Heart right ventricle (tissue), 16 donors: ENCODE measurements around the gene LDAH. TPM values are rescaled to one million over a fixed set of nuclear protein-coding genes. Genes with fewer than 3 reads are reported as not detected.

Experiments
- ATAC-seq, 8 donors: fragments of 200-7000 bp; cut with Tn5 transposase; one replicate each; pipeline ENCODE4 v1.9.1; 2020; ENCODE audit warnings: mild to moderate bottlenecking in 8 of 8, moderate library complexity in 8 of 8, moderate number of reproducible peaks in 1 of 8
- DNase-seq, 2 donors: peaks; one replicate each; pipeline ENCODE4 v3.0.0-alpha.2; 2020
- H3K27ac ChIP-seq, 10 donors: fragments of 200-600 bp; sonication (generic) in 2 of 10; one replicate each; pipeline versions ENCODE4 v1.5.0 to v1.8.0; 2020 to 2022; ENCODE audit warnings: mild to moderate bottlenecking in 3 of 10
- H3K27me3 ChIP-seq, 7 donors: fragments of 200-600 bp; one replicate each; pipeline ENCODE4 v1.8.0; 2021 to 2022; ENCODE audit warnings: mild to moderate bottlenecking in 2 of 7
- H3K36me3 ChIP-seq, 9 donors: fragments of 200-600 bp; sonication (generic) in 1 of 9; one replicate each; pipeline versions ENCODE4 v1.5.0 to v1.8.0; 2020 to 2022; ENCODE audit warnings: mild to moderate bottlenecking in 2 of 9
- H3K4me1 ChIP-seq, 9 donors: fragments of 200-600 bp; sonication (generic) in 1 of 9; one replicate each; pipeline versions ENCODE4 v1.5.0 to v1.8.0; 2020 to 2022; ENCODE audit warnings: mild to moderate bottlenecking in 4 of 9
- H3K4me3 ChIP-seq, 10 donors: fragments of 200-600 bp; sonication (generic) in 2 of 10; one replicate each; pipeline versions ENCODE4 v1.5.0 to v1.8.0; 2020 to 2022; ENCODE audit warnings: mild to moderate bottlenecking in 7 of 10, moderate library complexity in 2 of 10
- H3K9me3 ChIP-seq, 11 donors: fragments of 200-600 bp in 10 of 11; sonication (generic) in 2 of 11; one replicate each; pipeline versions ENCODE4 v1.5.0 to v1.8.0; 2013 to 2022; ENCODE audit warnings: mild to moderate bottlenecking in 2 of 11, control low read depth in 1 of 11, moderate library complexity in 1 of 11
- WGBS, 2 donors: extraction: QIAGEN DNeasy Blood & Tissue Kit; methylation state at CpG; one replicate each; pipeline ENCODE4 v1.1.7; 2013; ENCODE audit warnings: inconsistent platforms in 1 of 2; 5-methylcytosine and 5-hydroxymethylcytosine counted together
- intact Hi-C, 10 donors: fragments of 100-400 bp; cut with DNase I; formaldehyde crosslinking; loops; one replicate each; pipeline versions ENCODE4 v1.11.1 to v1.14.2; 2022
- polyA plus RNA-seq, 2 donors: library from polyadenylated mRNA; stranded (reverse); fragments of 200-250 nt; gene quantifications; one replicate each; pipeline ENCODE4 v1.2.3, GENCODE V29; 2013
- total RNA-seq, 10 donors: library from RNA; stranded (reverse); fragmentation: NEBNext Ultra II Directional in 3 of 10; extraction: Animal tissue kit (Norgen Biotek cat#: 25700) in 3 of 10; gene quantifications; one replicate each; pipeline versions ENCODE4 v1.2.1 to v1.2.4, GENCODE V29; 2021 to 2023
- TF ChIP-seq, protein P1 (sequence below), 9 donors: fragments of 200-600 bp; sonication (generic) in 2 of 9; IDR thresholded peaks; one replicate each; pipeline versions ENCODE4 v1.5.0 to v1.8.0; 2021 to 2022; ENCODE audit warnings: antibody characterized with exemption in 9 of 9, mild to moderate bottlenecking in 5 of 9, moderate library complexity in 1 of 9
- donor health status: Arrhythmogenic right ventricular cardiomyopathy.
- donor health status: ischemic (EF 13 %, LVEDD 7.1; RV severe dilation, severe dysfunction).
- donor health status: healthy with polysubstance abuse.
- donor health status: DM: no; HTN: yes; CAD: no.
- donor health status: DM: no; HTN: no; CAD: no.
- donor health status: ischemic (EF 25% LVEDD 6.9; RV normal size, moderate dysfunction).
- donor health status: ischemic (EF 25% LVEDD 5.7; RV mildly dilated, moderate dysfunction).
- donor health status: healthy.
- donor health status: DM: yes; HTN: yes; CAD: no.
- donor health status: Ischemic cardiomyopathy.
- donor health status: ischemic (EF 35%, LVEDD 5.7; RV mildly dilated, moderate dysfunction).
- donor health status: nonischemic (EF 11% LVEDD 7.7; RV severe dilation, severe dysfunction).
- donor health status: DM: yes; HTN: yes; CAD: no.
- donor health status: PGD.
- donor health status: ischemic (EF 29% LVEDD 5.4; RV normal size, mild dysfunction).
- donor health status: nonischemic (EF 23%, LVEDD 6.1; RV moderate dilation, normal function).

The LDAH gene
- total and polyA plus RNA-seq, 12 donors, result 1.5 to 11.3 (median 5.4) TPM

DNA sequence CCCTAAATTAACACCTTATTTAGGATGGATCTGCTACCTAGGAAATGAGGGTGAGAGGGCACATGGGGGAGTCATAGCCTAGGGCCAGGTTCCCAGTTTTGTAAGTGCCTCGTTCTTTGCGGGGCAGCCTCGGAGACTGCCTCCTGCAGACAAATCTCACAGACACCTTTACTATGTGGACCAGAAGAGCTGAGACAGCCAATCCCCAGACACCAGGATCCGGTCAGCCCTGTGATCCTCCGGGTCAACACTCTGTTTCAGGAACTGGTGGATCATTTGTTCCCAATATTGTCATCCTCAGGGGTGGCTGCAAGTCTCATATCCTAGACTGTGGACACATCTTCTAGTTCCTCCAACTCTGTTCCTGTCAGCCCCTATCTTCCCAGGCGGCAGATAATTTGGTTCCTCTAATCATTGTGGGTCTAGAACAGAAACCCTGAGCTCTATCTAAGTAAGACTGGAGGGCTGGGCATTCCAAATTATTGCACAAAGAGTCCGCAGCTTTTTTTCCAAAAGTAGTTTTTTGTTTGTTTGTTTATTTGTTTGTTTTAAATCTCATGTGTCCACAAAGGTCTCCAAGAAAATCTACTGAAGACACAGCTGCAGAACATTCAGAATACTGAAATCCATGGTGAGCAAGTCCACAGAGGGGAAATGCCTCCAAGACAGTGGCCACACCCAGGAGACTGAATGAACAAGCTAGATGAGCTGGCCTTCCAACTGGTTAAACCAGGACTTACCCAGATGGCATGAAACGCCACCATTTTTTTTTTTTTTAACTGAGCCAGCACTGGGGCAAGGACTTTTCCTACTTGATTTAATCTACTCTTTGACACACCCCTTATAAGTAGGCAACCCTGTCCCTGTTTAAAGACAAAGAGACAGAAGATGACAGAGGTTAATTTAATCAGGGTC, 162.1 kb downstream of the LDAH start:
- ATAC-seq, result no peak
- Histone ChIP-seq H3K4me1 (peaks cover 0 to 10% (median 8%) of the 10 kb centered on the region in 9 donors), H3K9me3 (no peaks in the 10 kb centered on the region), H3K4me3 (no peak overlapping the region), H3K27ac (no peak overlapping the region), H3K36me3 (no peaks in the 10 kb centered on the region), H3K27me3 (peaks cover 12 to 80% (median 67%) of the 10 kb centered on the region in 7 donors)
- intact Hi-C loops, result loop anchor here in 9 of 10 donors (1.0 to 10.0 kb wide), 7 partner anchors 164 to 457 kb away; partner anchors contain the start of gene LDAH (in 1 of the 9)
- TF ChIP-seq, protein P1, sequence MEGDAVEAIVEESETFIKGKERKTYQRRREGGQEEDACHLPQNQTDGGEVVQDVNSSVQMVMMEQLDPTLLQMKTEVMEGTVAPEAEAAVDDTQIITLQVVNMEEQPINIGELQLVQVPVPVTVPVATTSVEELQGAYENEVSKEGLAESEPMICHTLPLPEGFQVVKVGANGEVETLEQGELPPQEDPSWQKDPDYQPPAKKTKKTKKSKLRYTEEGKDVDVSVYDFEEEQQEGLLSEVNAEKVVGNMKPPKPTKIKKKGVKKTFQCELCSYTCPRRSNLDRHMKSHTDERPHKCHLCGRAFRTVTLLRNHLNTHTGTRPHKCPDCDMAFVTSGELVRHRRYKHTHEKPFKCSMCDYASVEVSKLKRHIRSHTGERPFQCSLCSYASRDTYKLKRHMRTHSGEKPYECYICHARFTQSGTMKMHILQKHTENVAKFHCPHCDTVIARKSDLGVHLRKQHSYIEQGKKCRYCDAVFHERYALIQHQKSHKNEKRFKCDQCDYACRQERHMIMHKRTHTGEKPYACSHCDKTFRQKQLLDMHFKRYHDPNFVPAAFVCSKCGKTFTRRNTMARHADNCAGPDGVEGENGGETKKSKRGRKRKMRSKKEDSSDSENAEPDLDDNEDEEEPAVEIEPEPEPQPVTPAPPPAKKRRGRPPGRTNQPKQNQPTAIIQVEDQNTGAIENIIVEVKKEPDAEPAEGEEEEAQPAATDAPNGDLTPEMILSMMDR (IDR thresholded peaks at IDR 0.05), result no peak
- 45 to 48% methylated on average over 8 of the region's 8 CpGs for WGBS, 2 donors
- no peak for DNase-seq

- Histone ChIP-seq H3K27me3 (peaks cover 2 to 49% (median 36%) of the 10 kb centered on the region in 7 donors), H3K27ac (no peak overlapping the region), H3K9me3 (no peaks in the 10 kb centered on the region), H3K4me3 (no peak overlapping the region), H3K36me3 (no peaks in the 10 kb centered on the region), H3K4me1 (peaks cover 0 to 5% (median 0%) of the 10 kb centered on the region in 9 donors)
- ATAC-seq (no peak), DNase-seq (no peak)
- intact Hi-C loops, result no loop called here
- TF ChIP-seq, protein P1 (IDR thresholded peaks at IDR 0.05), result no peak
- 77 to 81% methylated on average over 4 of the region's 4 CpGs for WGBS, 2 donors
Observed at GRCh38 chr2:20657522-20658235, 165.2 kb downstream of the LDAH start.

DNA sequence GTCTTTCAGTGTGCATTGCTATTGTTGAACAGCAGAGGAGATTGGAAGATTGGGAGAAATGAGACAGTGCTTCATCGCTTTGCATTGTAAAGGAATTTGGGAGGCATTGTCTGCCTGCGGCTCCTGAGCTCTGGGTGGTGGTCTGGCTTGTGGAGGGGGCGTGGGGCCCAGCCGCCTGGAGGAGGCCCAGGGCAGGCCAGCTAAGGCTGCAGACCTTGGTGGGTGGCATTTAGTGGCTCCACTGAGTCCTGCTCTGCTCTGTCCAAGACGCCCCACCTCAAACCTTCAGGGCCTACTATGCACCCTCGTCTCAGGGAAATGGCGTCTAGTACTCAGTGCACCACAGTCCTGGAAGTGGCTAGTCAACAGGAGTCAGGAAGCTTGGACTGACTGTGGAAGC, 166.3 kb downstream of the LDAH start:
- intact Hi-C loops, result no loop called here
- 84 to 85% methylated on average over 7 of the region's 7 CpGs for WGBS, 2 donors
- DNase-seq, result no peak

DNA sequence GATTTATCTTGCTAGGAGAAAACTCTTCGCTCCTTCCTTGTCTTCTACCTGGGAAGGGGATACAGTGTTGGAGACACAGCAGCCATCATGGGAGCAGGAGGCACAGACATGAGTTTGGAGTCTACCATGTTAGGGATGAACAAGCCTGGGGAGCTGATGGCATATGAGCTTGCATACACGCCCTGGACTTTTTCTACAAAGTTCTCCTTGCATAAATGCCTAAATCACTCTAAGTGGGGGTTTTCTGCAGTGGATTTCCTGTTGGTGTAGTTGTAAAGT, 168.4 kb downstream of the LDAH start:
- TF ChIP-seq, protein P1 (IDR thresholded peaks at IDR 0.05), result no peak
- Histone ChIP-seq H3K4me1 (peaks cover 2 to 21% (median 16%) of the 10 kb centered on the region in 9 donors), H3K4me3 (no peak overlapping the region), H3K27me3 (peaks cover 0 to 17% (median 7%) of the 10 kb centered on the region in 7 donors), H3K27ac (no peak overlapping the region), H3K36me3 (no peaks in the 10 kb centered on the region), H3K9me3 (no peaks in the 10 kb centered on the region)
- intact Hi-C loops, result loop anchor here in 1 of 10 donors (5.0 kb wide), 1 partner anchor 752 kb away; the partner anchor contains the start of gene TTC32
- WGBS, 2 donors, result 89% methylated on average over 2 of the region's 2 CpGs
- no peak for DNase-seq
- no peak for ATAC-seq

More for the DNA sequence above, 166.3 kb downstream of the LDAH start:
- TF ChIP-seq, protein P1 (IDR thresholded peaks at IDR 0.05), result no peak
- no peaks in the 10 kb centered on the region for H3K36me3 ChIP-seq
- ATAC-seq, result no peak
- H3K9me3 ChIP-seq, result no peaks in the 10 kb centered on the region
- peaks cover 0 to 38% (median 25%) of the 10 kb centered on the region in 7 donors for H3K27me3 ChIP-seq
- no peak overlapping the region for H3K4me3 ChIP-seq
- H3K27ac ChIP-seq, result no peak overlapping the region
- H3K4me1 ChIP-seq, result peaks cover 0 to 8% (median 3%) of the 10 kb centered on the region in 9 donors
